GM12873 (cell line): ENCODE data around the gene FER1L5.

Experiments used
- CTCF ChIP-seq: IDR thresholded peaks from 2 replicates; pipeline ENCODE4 v1.5.1; 2012; ENCODE audit warnings: low read depth, mild to moderate bottlenecking, moderate library complexity, low read length, control low read depth; ENCODE audit not compliant: insufficient read depth; ENCODE audit errors: missing control alignments

The FER1L5 gene

GRCh38 chr2:96739633-96740428 is 97.3 kb downstream of the FER1L5 start, which contains the start of gene LMAN2L:
Gene LMAN2L, minus strand, starts transcription at chr2:96740064. Its CDS starts 24 bp downstream, at chr2:96740040.
- TF ChIP-seq CTCF, result no peak

GRCh38 chr2:96747061-96747617 is 104.6 kb downstream of the FER1L5 start:
- TF ChIP-seq CTCF, result no peak

GRCh38 chr2:96751800-96752199 is 109.2 kb downstream of the FER1L5 start:
- TF ChIP-seq CTCF, result no peak

- no peak for TF ChIP-seq CTCF
Measured at GRCh38 chr2:96753661-96754282, 111.2 kb downstream of the FER1L5 start.

GRCh38 chr2:96754317-96754716 is 111.8 kb downstream of the FER1L5 start:
- TF ChIP-seq CTCF, result no peak
